ENCODE data around the gene PPP4R4. TPM values are rescaled to one million over a fixed set of nuclear protein-coding genes. Genes with fewer than 3 reads are reported as not detected.
A peak's percentile ranks its signal among the peaks of the same experiment; 100 is the strongest.

The PPP4R4 gene
- total RNA-seq, 1 donor, result under 0.01 TPM

GRCh38 chr14:94129111-94129757, 44.9 kb upstream of the PPP4R4 start, which contains the start of gene IFI27L2:
IFI27L2 (minus strand) TSS chr14:94129604; CDS start chr14:94129564, 40 bp downstream.
- H3K27ac ChIP-seq (ENCODE audit: low read depth, low read length), result peak within 1 kb of the TSS; percentile 49
- H3K36me3 ChIP-seq (ENCODE audit: insufficient read depth, low read length), result peaks cover 5% of the 10 kb centered on the region
- H3K79me2 ChIP-seq (ENCODE audit: insufficient read depth, low read length), result peaks cover 8% of the 10 kb centered on the region
- H3K4me1 ChIP-seq (ENCODE audit: insufficient read depth, low read length), result peaks cover 14% of the 10 kb centered on the region
- peak within 1 kb of the TSS; percentile 87 for H2AFZ ChIP-seq (ENCODE audit: low read length)
- peak; percentile 95 for DNase-seq (ENCODE audit: insufficient read length, low spot score, missing footprints)
- no peaks in the 10 kb centered on the region for H4K20me1 ChIP-seq (ENCODE audit: insufficient read depth, low read length)
- H3K9me3 ChIP-seq (ENCODE audit: low read depth, low read length), result no peaks in the 10 kb centered on the region
- H3K4me3 ChIP-seq (ENCODE audit: insufficient read depth, low read length), result peak within 1 kb of the TSS; percentile 75
- peaks cover 7% of the 10 kb centered on the region for H3K27me3 ChIP-seq (ENCODE audit: insufficient read depth, low read length)
- H3K4me2 ChIP-seq (ENCODE audit: insufficient read depth, low read length), result peak within 1 kb of the TSS; percentile 98
- TF ChIP-seq, protein P1, sequence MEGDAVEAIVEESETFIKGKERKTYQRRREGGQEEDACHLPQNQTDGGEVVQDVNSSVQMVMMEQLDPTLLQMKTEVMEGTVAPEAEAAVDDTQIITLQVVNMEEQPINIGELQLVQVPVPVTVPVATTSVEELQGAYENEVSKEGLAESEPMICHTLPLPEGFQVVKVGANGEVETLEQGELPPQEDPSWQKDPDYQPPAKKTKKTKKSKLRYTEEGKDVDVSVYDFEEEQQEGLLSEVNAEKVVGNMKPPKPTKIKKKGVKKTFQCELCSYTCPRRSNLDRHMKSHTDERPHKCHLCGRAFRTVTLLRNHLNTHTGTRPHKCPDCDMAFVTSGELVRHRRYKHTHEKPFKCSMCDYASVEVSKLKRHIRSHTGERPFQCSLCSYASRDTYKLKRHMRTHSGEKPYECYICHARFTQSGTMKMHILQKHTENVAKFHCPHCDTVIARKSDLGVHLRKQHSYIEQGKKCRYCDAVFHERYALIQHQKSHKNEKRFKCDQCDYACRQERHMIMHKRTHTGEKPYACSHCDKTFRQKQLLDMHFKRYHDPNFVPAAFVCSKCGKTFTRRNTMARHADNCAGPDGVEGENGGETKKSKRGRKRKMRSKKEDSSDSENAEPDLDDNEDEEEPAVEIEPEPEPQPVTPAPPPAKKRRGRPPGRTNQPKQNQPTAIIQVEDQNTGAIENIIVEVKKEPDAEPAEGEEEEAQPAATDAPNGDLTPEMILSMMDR (IDR thresholded peaks at IDR 0.05; ENCODE audit: extremely low read depth, low read depth, low read length), result peak; percentile 15

DNA sequence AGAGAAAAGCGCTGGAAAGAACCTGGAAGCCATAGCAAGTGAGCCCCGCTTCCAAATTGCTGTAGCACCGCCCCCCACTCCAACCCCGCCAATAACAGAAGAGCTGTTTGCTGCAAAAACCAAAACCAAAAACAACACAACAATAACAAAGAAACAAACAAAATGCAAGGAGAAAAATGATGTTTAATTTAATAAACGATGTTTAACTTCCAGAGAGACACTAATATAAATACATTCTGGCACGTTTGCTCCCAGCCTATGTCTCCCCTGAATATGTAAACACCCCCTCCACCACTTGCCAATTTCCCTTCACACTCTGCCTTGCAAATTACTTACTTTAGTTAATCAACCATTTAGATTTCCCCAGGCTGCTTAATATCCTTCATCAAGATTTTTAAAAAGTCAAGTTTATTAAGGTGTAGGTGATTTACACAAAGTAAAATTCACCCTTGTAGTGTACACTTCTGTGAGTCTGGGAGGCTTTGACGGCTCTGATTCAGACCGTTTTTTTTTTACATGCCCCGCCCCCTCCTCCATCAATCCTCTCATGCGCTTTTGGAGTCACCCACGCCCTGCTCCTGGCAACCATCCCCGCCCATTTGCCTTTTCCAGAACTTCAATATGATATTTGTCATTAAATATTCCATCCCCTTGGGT, 44.2 kb upstream of the PPP4R4 start:
- Histone ChIP-seq H3K4me2 (ENCODE audit: insufficient read depth, low read length) (peak overlapping the region; percentile 98), H3K27ac (ENCODE audit: low read depth, low read length) (no peak overlapping the region)

DNA sequence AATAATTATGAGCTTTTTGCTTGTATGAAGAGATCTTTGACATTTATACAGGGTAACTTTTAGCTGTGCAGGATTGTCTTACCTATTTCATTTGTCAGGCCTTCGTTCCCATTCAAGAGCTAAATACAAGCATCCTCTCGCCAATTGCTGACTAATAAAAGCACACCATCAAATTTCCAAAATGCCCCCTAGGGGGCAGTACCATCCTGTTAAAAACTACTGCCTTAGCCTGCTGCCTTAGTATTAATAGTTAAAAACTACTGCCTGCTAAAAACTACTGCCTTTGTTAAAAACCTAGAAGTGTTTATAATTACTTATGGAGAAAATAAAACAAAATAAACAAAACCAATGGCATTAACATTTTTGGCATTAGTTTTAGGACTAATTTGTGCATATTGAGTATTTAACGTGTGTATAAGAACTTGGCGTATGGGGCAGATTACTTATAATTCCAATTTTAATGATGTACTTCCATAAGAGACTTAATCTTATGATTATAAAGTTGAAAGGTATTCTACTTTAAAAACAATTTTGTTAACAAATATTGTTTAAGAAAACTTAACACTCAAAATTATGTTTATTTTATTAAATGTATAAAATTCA, 41.7 kb upstream of the PPP4R4 start:
- Histone ChIP-seq H3K27ac (ENCODE audit: low read depth, low read length) (no peak overlapping the region), H3K4me3 (ENCODE audit: insufficient read depth, low read length) (no peak overlapping the region), H2AFZ (ENCODE audit: low read length) (no peak overlapping the region), H3K36me3 (ENCODE audit: insufficient read depth, low read length) (no peaks in the 10 kb centered on the region), H3K79me2 (ENCODE audit: insufficient read depth, low read length) (peaks cover 8% of the 10 kb centered on the region), H3K4me2 (ENCODE audit: insufficient read depth, low read length) (no peak overlapping the region), H4K20me1 (ENCODE audit: insufficient read depth, low read length) (no peaks in the 10 kb centered on the region), H3K27me3 (ENCODE audit: insufficient read depth, low read length) (peaks cover 7% of the 10 kb centered on the region), H3K9me3 (ENCODE audit: low read depth, low read length) (no peaks in the 10 kb centered on the region), H3K4me1 (ENCODE audit: insufficient read depth, low read length) (peaks cover 16% of the 10 kb centered on the region)
- TF ChIP-seq, protein P1 (IDR thresholded peaks at IDR 0.05; ENCODE audit: extremely low read depth, low read depth, low read length), result peak; percentile 86
- peak; percentile 82 for DNase-seq (ENCODE audit: insufficient read length, low spot score, missing footprints)

More for the DNA sequence above, 44.2 kb upstream of the PPP4R4 start:
- DNase-seq (ENCODE audit: insufficient read length, low spot score, missing footprints), result no peak
- Histone ChIP-seq H3K4me1 (ENCODE audit: insufficient read depth, low read length) (peaks cover 14% of the 10 kb centered on the region), H3K9me3 (ENCODE audit: low read depth, low read length) (no peaks in the 10 kb centered on the region), H3K4me3 (ENCODE audit: insufficient read depth, low read length) (peak overlapping the region; percentile 75), H3K36me3 (ENCODE audit: insufficient read depth, low read length) (peaks cover 5% of the 10 kb centered on the region), H4K20me1 (ENCODE audit: insufficient read depth, low read length) (no peaks in the 10 kb centered on the region), H2AFZ (ENCODE audit: low read length) (peak overlapping the region; percentile 78), H3K79me2 (ENCODE audit: insufficient read depth, low read length) (peaks cover 8% of the 10 kb centered on the region), H3K27me3 (ENCODE audit: insufficient read depth, low read length) (peaks cover 7% of the 10 kb centered on the region)
- TF ChIP-seq, protein P1 (IDR thresholded peaks at IDR 0.05; ENCODE audit: extremely low read depth, low read depth, low read length), result no peak

GRCh38 chr14:94135476-94135875, 38.6 kb upstream of the PPP4R4 start:
- Histone ChIP-seq H3K4me3 (ENCODE audit: insufficient read depth, low read length) (no peak overlapping the region), H3K4me1 (ENCODE audit: insufficient read depth, low read length) (peaks cover 2% of the 10 kb centered on the region), H3K9me3 (ENCODE audit: low read depth, low read length) (no peaks in the 10 kb centered on the region), H3K36me3 (ENCODE audit: insufficient read depth, low read length) (no peaks in the 10 kb centered on the region), H3K27ac (ENCODE audit: low read depth, low read length) (no peak overlapping the region), H4K20me1 (ENCODE audit: insufficient read depth, low read length) (no peaks in the 10 kb centered on the region), H3K79me2 (ENCODE audit: insufficient read depth, low read length) (no peaks in the 10 kb centered on the region), H3K27me3 (ENCODE audit: insufficient read depth, low read length) (peaks cover 7% of the 10 kb centered on the region), H2AFZ (ENCODE audit: low read length) (no peak overlapping the region), H3K4me2 (ENCODE audit: insufficient read depth, low read length) (no peak overlapping the region)
- no peak for DNase-seq (ENCODE audit: insufficient read length, low spot score, missing footprints)
- TF ChIP-seq, protein P1 (IDR thresholded peaks at IDR 0.05; ENCODE audit: extremely low read depth, low read depth, low read length), result no peak

All from osteoblast (primary cell).